ENCODE results near the gene GPSM1.

The GPSM1 gene

GRCh38 chr9:136361754-136362449 is 34.6 kb downstream of the GPSM1 start:
- H2AFZ ChIP-seq (ENCODE audit: low read depth, low read length): no peak overlapping the region
- peaks cover 42% of the 10 kb centered on the region for H4K20me1 ChIP-seq (ENCODE audit: insufficient read depth, low read length)
- peaks cover 28% of the 10 kb centered on the region for H3K79me2 ChIP-seq (ENCODE audit: insufficient read depth, low read length)
- ATAC-seq (ENCODE audit: insufficient read depth, low read depth): no peak
- H3K27ac ChIP-seq (ENCODE audit: low read length): no peak overlapping the region
- TF ChIP-seq EZH2 (IDR thresholded peaks at IDR 0.05; ENCODE audit: borderline replicate concordance, low read depth, low read length, severe bottlenecking): no peak
- no peak for TF ChIP-seq CTCF (IDR thresholded peaks at IDR 0.05; ENCODE audit: borderline replicate concordance, extremely low read depth, low read length, poor library complexity, severe bottlenecking)
- H3K9me3 ChIP-seq (ENCODE audit: insufficient read depth, low read length, severe bottlenecking): no peaks in the 10 kb centered on the region
- no peaks in the 10 kb centered on the region for H3K27me3 ChIP-seq (ENCODE audit: insufficient read depth, low read length, poor library complexity)
- DNase-seq: no peak
- no peak overlapping the region for H3K4me2 ChIP-seq (ENCODE audit: insufficient read depth, low read length)
- H3K9ac ChIP-seq (ENCODE audit: low read depth, low read length): no peak overlapping the region
- peaks cover 22% of the 10 kb centered on the region for H3K4me1 ChIP-seq (ENCODE audit: insufficient read depth, low read length)
- H3K4me3 ChIP-seq (ENCODE audit: low read depth in 1 of 2, low read length in 2 of 2): no peak overlapping the region
- H3K36me3 ChIP-seq (ENCODE audit: insufficient read depth, low read length): peaks cover 27% of the 10 kb centered on the region

GRCh38 chr9:136362450-136362784 is 35.1 kb downstream of the GPSM1 start:
- H3K4me1 ChIP-seq (ENCODE audit: insufficient read depth, low read length): peaks cover 22% of the 10 kb centered on the region
- peaks cover 28% of the 10 kb centered on the region for H3K79me2 ChIP-seq (ENCODE audit: insufficient read depth, low read length)
- H3K4me2 ChIP-seq (ENCODE audit: insufficient read depth, low read length): peak overlapping the region; percentile 96; the same call in 1 of the 2 replicates
- peaks cover 27% of the 10 kb centered on the region for H3K36me3 ChIP-seq (ENCODE audit: insufficient read depth, low read length)
- H2AFZ ChIP-seq (ENCODE audit: low read depth, low read length): no peak overlapping the region
- DNase-seq (no peak), ATAC-seq (ENCODE audit: insufficient read depth, low read depth) (no peak)
- H3K9ac ChIP-seq (ENCODE audit: low read depth, low read length): no peak overlapping the region; the same call in 1 of the 2 replicates
- no peaks in the 10 kb centered on the region for H3K9me3 ChIP-seq (ENCODE audit: insufficient read depth, low read length, severe bottlenecking)
- no peak overlapping the region for H3K27ac ChIP-seq (ENCODE audit: low read length)
- TF ChIP-seq EZH2 (IDR thresholded peaks at IDR 0.05; ENCODE audit: borderline replicate concordance, low read depth, low read length, severe bottlenecking): no peak
- TF ChIP-seq CTCF (IDR thresholded peaks at IDR 0.05; ENCODE audit: borderline replicate concordance, extremely low read depth, low read length, poor library complexity, severe bottlenecking): no peak
- peaks cover 46% of the 10 kb centered on the region for H4K20me1 ChIP-seq (ENCODE audit: insufficient read depth, low read length)
- H3K4me3 ChIP-seq (ENCODE audit: low read depth in 1 of 2, low read length in 2 of 2): peak overlapping the region in 1 of 2 experiments; percentile 85; a peak in 2 of 4 replicates
- no peaks in the 10 kb centered on the region for H3K27me3 ChIP-seq (ENCODE audit: insufficient read depth, low read length, poor library complexity)

- Histone ChIP-seq H3K79me2 (ENCODE audit: insufficient read depth, low read length) (peaks cover 28% of the 10 kb centered on the region), H3K4me3 (ENCODE audit: low read depth in 1 of 2, low read length in 2 of 2) (peak within 1 kb of the TSS; percentile 50 to 85; a peak in 3 of 4 replicates), H3K4me2 (ENCODE audit: insufficient read depth, low read length) (peak within 1 kb of the TSS; percentile 96), H4K20me1 (ENCODE audit: insufficient read depth, low read length) (peaks cover 55% of the 10 kb centered on the region), H2AFZ (ENCODE audit: low read depth, low read length) (peak within 1 kb of the TSS; percentile 70), H3K36me3 (ENCODE audit: insufficient read depth, low read length) (peaks cover 31% of the 10 kb centered on the region), H3K9me3 (ENCODE audit: insufficient read depth, low read length, severe bottlenecking) (no peaks in the 10 kb centered on the region), H3K9ac (ENCODE audit: low read depth, low read length) (peak within 1 kb of the TSS; percentile 86), H3K4me1 (ENCODE audit: insufficient read depth, low read length) (peaks cover 22% of the 10 kb centered on the region), H3K27me3 (ENCODE audit: insufficient read depth, low read length, poor library complexity) (no peaks in the 10 kb centered on the region), H3K27ac (ENCODE audit: low read length) (peak within 1 kb of the TSS; percentile 79)
- ATAC-seq (ENCODE audit: insufficient read depth, low read depth) (peak; percentile 84), DNase-seq (peak; percentile 94)
- TF ChIP-seq EZH2 (IDR thresholded peaks at IDR 0.05; ENCODE audit: borderline replicate concordance, low read depth, low read length, severe bottlenecking) (no peak), CTCF (IDR thresholded peaks at IDR 0.05; ENCODE audit: borderline replicate concordance, extremely low read depth, low read length, poor library complexity, severe bottlenecking) (peak; percentile 87)
Observed at GRCh38 chr9:136363106-136363948, 36.0 kb downstream of the GPSM1 start, which contains the start of gene DNLZ. Gene DNLZ, minus strand, starts transcription at chr9:136363744. Its CDS starts 30 bp downstream, at chr9:136363714.

All from DND-41 (cell line).